ENCODE data around the gene ACSM4.

DNA sequence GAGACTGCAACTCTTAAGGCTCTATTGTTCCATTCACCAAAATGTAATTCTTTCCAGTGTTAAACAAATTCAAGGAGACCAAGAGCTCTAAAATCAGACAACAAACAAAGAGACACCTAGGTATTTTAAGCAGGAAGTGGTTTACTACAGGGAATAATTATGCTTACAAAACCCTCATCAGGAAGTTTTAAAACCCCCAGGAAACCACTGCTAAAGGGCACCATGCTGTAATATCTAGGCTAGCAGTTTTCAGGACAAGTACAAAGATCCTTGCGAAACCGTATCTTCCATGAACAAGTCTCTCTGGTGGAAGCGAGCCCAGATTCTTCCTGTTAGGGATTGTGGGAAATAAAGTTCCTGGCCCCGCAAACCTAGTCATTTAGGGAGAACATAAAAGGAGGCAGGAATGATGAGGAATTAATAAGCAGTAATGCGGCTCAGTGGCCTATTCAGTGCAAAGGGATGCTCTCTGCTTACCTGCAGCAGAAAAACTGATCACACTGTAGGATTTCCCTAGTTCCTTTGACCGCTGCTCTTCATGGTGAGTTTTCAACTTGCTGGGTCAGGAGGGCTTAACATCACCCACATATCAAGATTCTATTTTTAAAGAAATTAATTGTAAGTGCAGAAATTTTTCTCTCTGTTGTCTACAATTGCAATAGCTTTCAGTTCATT lies 42.8 kb downstream of the ACSM4 start:
- TF ChIP-seq, protein P1, sequence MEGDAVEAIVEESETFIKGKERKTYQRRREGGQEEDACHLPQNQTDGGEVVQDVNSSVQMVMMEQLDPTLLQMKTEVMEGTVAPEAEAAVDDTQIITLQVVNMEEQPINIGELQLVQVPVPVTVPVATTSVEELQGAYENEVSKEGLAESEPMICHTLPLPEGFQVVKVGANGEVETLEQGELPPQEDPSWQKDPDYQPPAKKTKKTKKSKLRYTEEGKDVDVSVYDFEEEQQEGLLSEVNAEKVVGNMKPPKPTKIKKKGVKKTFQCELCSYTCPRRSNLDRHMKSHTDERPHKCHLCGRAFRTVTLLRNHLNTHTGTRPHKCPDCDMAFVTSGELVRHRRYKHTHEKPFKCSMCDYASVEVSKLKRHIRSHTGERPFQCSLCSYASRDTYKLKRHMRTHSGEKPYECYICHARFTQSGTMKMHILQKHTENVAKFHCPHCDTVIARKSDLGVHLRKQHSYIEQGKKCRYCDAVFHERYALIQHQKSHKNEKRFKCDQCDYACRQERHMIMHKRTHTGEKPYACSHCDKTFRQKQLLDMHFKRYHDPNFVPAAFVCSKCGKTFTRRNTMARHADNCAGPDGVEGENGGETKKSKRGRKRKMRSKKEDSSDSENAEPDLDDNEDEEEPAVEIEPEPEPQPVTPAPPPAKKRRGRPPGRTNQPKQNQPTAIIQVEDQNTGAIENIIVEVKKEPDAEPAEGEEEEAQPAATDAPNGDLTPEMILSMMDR (IDR thresholded peaks at IDR 0.05) = no peak
- TF ChIP-seq POLR2AphosphoS5 (IDR thresholded peaks at IDR 0.05; ENCODE audit: insufficient read depth in 1 of 2, low read depth in 1 of 2) = no peak
- no peak for TF ChIP-seq POLR2A (IDR thresholded peaks at IDR 0.05)

Measured in vagina (tissue), 2 donors.